NCI-H2029 treated with DMSO at 0.1 percent for 48 hours (cell line): ENCODE results near the gene NRXN2.

Experiments
- DNase-seq: peaks from one replicate; lab custom pipeline; 2025; lab: John Stamatoyannopoulos, UW

NRXN2 gene

GRCh38 chr11:64743591-64744543, 20.9 kb upstream of the NRXN2 start, which contains the start of gene RASGRP2:
Gene RASGRP2 (minus strand): TSS chr11:64744142. CDS start chr11:64742866, 1,276 bp downstream.
- no peak for DNase-seq

DNA sequence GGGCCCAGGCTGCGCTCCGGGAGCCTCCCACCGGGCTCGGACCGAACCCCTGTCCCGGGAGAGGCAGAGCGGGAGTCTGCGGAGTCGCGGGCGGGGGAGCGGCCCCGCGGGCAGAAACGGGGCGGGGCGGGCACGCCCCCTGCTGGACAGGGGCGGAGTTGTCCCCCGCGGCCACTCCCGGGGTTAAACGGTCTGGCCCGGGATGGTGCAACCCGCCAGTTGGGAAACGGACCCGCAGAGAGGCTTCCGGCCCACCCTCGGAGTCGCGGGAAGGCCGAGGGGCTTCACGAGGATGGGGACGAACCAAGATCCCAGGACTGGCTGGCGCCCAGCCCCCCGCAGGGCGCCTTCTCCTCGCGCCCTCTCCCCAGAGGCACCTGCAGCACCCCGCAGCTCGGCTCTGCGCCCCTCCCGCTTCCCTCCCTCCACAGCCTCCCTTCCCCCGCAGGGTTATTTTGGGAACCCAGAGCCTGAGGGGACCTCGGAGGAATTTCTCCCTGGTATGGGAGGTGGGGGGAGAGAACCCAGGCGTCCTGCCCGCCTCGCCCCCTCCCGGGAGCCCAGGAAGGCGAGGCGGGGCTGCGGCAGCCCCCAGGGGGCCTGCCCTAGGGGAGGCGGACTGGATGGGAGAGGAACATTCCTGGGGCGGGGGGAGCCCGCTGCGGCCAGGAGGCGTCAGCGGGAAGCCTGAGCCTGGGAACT, 20.0 kb upstream of the NRXN2 start:
- no peak for DNase-seq

DNA sequence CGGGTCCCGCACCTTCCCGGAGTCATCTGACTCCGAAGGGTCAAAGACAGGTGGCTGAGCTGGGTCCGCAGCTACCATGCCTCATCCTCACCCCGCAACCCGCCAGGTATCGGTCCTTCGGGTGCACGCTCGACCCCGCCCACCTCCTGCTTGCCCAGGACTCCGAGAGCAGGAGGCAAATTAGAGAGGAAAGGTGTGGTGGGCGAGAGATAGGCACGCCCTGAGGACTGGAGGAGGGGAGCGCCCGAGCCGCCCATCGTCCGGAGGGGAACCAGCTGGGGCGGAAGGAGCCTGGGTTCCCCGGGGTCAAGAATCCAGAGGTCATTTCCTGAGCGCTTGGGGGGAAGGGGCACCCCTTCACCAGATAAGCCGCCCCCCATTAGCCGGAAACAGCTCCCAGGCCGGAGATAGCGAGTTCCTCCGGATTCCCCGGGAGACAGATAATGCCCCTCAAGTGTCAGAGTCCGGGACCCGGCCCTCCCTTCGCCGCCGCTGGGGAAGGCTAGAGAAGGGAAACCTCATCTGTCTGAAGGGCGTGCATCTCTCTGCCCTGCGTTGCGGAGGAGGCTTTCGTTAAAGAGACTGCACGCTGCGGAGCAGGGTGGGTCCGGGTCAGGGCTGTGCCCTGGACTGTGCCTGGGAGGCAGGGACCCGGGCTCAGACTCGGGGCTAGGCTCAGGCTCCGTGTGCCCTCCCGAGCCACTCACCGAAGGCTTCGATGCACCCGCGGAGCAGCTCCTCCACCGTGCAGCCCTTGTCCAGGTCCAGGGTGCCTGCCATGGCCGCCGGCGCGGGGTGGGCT, 19.3 kb upstream of the NRXN2 start:
- no peak for DNase-seq

DNA sequence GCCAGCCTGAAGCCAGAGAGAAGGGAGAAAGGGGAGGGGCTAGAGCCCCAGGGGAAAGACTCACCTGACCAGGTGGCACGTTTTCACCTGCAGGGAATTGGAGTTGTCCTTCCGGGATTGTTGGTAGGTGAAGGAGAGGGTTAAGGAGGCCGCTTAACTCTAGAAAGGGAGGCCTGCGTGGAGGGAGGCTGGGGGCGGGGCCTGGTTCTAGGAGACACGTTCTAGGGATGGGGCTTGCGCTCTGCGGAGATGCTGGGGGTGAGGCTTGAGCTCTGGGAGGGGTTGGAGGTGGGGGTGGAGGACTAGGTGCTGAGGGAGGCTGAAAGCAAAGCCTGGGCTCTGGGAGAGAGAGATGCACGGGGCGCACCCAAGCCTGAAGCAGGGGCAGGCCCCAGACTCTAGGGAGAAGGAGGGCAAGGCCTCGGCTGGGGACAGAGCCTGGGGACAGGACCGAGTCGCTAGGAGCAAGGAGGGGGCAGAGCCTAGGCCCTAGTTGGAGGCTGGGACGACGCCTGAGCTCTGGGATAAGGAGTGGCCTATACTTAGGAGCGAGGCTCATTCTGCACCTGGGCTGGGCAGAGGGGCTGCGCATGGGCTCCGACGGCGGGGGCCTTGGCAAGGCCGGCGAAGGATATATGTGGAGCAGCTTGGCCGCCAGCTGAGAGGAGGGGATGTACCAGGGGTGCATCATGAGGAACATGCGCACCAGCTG, 18.5 kb upstream of the NRXN2 start:
- DNase-seq = no peak

GRCh38 chr11:64739871-64740270, 16.9 kb upstream of the NRXN2 start:
- DNase-seq = no peak

- no peak for DNase-seq
These were observed 13.7 kb upstream of the NRXN2 start for GRCh38 chr11:64736654-64737053.

DNA sequence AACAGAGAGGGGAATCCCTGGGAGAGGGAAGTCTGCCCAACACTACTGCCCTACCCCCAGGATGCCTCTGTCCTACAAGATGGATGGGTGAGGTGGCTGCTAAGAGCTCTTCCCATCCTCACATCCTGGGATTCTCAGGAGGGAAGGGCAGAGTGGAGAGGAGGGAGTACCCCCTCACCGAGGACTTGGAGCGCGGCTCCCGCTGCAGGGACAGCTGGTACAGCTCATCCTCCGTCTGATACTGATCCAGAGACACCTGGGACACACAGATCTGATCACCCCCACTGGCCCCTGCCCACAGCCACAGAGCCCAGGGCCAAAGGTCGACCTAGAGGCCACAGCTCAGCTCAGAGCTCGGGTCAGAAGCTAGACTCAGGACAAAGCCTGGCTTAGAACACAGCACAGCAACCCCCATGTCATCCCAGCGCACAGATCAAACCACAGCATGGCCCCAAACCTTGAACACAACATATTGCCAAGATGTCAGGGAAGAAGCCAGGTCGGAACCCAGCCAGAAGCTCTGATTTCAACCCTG, 12.8 kb upstream of the NRXN2 start:
- DNase-seq = no peak

GRCh38 chr11:64734811-64735724, 12.1 kb upstream of the NRXN2 start:
- DNase-seq = no peak

DNA sequence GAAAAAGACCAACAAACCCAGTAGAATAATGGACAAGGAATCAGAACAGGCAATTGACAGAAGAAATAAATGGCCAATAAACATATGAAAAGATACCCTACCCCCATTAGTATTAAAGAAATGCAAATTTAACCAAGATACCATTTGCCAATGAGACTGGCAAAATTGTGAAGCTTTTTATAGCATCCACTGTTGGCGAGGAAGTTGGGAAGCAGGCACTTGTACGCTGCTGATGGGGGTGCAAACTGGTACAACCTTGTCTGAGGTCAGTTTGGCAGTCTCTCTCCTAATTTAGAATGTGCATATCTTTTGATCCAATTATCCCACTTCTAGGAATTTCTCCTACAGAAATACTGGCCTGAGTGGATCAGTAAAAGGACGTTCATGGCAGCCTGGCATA, 8.6 kb upstream of the NRXN2 start:
- no peak for DNase-seq

GRCh38 chr11:64729851-64730382, 6.9 kb upstream of the NRXN2 start:
- no peak for DNase-seq

DNA sequence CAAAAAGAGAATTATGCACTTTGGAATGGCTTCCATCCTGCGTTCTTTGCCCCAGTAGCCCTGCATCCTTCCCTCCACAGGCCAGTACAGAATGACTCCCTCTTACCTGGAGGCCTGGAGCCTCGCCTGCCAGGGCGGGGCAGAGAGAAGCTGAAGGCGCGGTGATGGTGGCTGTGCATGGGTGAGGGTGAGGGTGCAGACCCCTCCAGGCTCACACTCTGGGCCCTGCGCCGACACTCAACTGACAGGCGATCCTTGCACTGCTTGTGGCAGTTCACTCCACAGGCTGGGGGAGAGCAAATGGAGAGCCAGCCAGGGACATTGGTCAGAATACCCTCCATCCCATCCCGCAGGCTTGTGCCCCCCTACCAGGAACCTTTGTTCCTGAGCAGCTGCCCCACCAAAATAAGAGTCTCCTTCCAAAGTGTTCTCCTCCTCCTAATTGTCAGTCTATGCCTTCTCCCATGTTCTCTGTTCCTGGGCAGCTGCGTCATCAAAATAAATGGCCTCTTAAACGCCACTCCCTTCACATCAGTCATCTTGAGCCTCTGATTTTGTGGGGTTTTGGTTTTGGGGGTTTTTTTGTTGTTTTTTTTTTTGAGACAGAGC, 5.9 kb upstream of the NRXN2 start:
- DNase-seq = no peak

DNA sequence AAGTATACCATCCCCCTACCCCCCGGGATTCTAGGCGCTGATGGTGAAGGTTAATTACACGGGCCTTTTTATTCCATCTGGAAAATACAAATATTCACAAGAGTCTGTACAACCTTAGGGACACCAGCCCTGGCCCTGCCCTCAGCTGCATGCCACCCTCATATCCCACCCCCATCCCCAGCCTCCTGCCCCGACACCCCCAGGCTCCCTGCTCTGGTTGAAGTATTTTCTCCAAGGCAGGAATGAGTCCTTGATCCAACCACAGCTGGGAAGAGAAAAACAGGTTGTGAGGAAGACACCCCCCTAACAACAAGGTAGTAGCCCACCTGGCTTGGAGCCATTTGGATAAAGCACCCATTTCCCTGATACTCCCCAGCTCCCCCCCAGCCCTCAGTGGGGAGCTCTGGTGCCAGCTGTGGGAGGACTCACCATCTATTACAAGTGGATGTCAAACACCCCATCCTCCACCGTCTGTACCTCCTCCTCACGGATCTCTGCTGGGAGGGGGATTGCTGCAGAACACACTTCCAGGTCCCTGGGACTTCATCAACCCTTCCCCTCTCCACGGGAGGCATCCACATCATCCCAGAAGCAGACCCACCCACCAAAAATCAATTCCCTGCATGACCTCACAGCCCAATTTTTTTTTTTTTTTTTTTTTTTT, 4.0 kb upstream of the NRXN2 start:
- no peak for DNase-seq

DNA sequence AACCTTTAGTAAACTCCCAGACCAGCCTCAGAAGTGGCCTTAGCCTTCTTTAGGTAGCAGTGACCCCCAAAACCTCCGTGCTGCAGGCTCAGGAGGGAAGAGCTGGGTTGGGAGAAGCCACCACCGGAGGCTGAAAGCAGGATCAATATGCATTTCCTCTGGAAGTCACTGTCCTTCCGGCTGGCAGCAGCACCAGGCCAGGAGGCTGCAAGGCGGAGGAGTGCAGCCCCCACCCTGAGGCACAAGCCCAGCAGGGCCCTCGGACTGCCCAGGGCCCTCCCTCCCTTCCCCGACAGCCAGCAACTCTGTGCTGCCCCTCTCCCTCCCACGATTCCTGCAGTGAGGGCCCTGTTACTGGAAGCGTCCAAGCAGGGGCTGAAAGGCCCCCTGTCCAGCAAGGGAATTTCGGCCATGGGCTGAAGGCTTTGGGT, 3.2 kb upstream of the NRXN2 start:
- no peak for DNase-seq

DNA sequence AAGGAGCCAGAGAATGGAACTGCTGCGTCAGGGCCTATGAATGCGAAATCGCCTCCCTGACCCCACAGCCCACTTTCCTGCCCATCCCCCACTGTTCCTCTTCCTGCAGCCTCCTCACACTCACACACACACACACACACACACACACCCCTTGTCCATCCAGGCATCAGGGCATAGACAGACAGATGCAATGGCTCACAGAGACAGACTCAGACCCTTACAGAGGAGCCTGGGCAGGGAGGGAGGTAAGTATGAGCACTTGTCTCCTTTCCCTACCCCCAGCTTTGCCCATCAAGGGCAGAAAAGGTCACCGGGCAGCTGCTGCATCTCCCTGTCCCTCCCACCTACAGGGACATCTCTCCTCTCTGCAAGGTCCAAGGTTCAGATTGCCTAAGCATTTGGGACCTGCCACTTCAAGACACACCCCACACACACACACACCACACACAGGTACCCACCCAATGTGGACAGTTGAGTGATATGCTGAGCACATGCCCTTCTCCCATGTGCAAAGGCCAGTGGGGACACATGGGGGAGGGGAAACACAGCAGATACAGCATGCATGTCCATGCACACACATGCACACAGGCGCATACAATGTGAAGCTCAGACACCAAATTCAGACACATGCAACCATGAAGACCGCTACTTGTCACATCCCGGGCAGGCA, 2.0 kb upstream of the NRXN2 start:
- no peak for DNase-seq

DNA sequence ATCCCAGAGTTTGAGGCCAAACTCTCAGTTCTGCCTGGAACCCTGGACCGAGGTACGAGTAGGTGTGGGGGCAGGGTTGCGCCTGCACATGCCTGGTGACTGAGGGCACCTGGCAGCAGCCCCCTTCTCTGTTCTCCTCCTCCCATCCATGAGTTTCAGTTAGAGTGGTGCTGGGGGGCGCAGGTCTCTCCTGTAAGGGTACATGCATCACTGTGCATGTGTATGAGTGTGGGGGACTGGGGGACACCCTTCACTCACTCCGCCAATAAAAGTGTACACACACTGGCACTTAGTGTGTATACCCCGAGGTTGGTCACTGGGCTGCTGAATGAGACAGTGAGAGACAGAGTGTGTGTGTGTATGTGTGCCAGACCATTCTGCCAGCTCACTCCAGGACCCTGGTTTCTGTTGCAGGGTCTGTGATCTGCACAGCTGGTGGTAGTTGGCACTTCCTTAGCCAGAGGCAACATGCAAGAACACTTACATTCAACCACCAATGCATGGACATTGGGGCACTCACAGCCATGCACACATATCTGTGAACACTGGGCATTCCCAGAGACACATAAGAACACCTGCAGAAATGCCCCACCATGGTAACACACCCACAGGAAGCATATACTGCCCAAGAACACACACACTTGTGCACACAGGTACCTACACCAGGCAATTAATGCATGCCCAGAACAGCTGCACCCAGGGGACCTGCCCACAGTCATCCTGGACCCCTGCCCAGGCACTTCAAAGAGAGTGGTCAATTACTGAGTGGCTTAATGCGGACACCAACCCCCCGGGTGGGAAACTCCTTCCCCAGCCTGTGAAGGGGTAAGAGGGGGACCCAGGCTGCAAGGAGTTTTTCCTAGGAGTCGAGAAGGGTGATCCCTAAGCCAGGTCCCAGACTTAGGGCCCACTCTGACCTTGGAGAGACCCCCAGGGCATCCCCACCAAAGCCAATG, 1.2 kb upstream of the NRXN2 start:
- no peak for DNase-seq

DNA sequence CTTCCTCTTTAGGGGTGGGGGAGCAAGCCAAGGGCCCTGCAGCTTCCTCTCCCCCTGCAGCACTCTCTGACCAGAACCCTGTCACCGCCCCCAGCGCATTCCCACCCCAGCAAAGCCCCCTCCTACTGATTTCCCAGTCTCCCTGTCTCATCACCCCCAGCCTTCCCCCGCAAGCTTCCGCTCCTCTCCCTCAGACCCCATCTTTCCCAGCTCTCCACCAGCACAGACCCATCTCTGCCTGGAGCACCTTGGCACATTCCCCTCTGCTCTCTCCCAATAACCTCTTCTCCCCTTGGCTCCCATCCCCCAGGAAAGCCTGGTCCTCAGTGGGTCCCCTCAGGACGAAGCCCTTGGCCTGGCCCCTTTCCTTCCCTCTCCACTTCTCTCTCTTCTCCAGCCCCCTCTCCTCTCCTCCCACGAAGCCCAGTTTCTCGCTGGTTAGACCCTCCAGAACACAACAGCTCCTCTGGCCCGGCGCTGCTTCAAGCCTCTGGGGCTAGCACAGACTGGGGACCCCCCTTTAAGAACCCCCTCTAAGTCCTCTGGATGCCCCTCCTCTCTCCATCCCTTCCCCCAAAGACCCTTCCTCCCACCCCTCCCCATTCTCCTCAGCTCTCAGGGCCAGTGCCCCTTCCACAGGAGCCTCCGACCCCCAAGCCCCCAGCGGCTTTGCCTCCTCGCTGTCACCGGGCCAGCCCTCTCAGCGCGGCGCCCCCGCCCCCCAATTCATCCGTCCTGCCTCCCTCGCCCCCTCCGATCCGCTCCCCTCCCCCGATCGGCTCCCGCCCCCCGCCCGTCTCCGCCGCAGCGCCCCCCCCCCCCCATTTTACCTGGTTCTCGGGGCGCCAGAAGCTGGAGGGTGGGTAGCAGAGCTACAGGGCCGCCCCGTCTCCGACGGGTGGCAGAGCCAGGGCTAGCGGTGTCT, 594 bp downstream of the NRXN2 start:
- DNase-seq = no peak
